Activated T-cell treated with anti-CD3 and anti-CD28 coated beads, Interleukin-2, amount 50 U/mL, for 24 hours (primary cell): ENCODE data around the gene DPP10.

Source experiments
- DNase-seq: peaks from one replicate; pipeline ENCODE4 v3.0.0-alpha.2; 2020
- H3K27ac Mint-ChIP-seq: 2 replicates; pipeline ENCODE4 v1.8.0; 2020; ENCODE audit warnings: mild to moderate bottlenecking, mixed read lengths
- H3K27me3 Mint-ChIP-seq: 2 replicates; pipeline ENCODE4 v1.8.0; 2020; ENCODE audit warnings: mixed read lengths
- H3K36me3 Mint-ChIP-seq: 2 replicates; pipeline ENCODE4 v1.8.0; 2020; ENCODE audit warnings: low read depth, mixed read lengths
- H3K4me1 Mint-ChIP-seq: 2 replicates; pipeline ENCODE4 v1.8.0; 2020; ENCODE audit warnings: low read depth, mixed read lengths
- H3K4me3 Mint-ChIP-seq: 2 replicates; pipeline ENCODE4 v1.8.0; 2020; ENCODE audit warnings: mild to moderate bottlenecking, moderate library complexity, mixed read lengths
- H3K9me3 Mint-ChIP-seq: 2 replicates; pipeline ENCODE4 v1.8.0; 2020; ENCODE audit warnings: mixed read lengths

Gene DPP10

DNA sequence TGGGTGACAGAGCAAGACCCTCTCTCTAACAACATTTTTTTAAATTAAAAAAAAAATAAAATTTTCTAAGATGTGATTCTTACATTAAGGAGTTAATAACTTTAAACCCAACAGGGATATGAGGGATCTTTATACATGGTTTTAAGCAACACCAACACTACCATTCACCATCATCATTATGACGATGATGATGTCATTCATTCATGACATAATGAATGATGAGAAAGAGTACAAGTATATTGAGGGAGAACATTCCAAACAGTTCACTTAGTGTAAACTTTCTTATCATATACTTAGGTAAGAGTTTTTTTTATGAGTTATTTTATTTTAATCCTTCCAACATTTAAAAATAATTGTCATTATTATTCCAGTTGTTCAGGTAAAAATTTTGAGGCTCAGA lies 863.3 kb downstream of the DPP10 start:
- H3K9me3 Mint-ChIP-seq: peaks cover 21% of the 10 kb centered on the region
- no peaks in the 10 kb centered on the region for H3K4me1 Mint-ChIP-seq
- no peak overlapping the region for H3K4me3 Mint-ChIP-seq
- H3K36me3 Mint-ChIP-seq: no peaks in the 10 kb centered on the region
- no peaks in the 10 kb centered on the region for H3K27me3 Mint-ChIP-seq
- no peak overlapping the region for H3K27ac Mint-ChIP-seq
- no peak for DNase-seq

DNA sequence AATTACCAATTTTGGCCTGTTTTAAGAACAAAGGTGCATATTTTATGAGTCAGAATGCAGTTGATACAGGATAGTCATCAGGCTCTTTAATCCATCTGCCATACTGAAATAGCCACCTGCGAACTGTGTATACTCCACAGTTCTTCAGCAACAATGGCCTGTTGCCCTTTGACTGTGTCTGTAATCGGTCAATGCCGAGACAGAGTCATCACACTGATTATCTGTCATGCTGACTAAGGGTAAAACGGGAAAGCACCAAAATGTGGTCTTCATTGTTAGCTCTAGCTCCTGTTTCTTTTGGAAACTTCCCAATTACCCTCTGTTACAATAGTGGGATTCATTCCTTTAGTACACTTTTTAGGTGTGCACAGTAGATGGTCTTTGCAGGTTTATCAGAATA lies 871.7 kb downstream of the DPP10 start:
- Mint-ChIP-seq H3K27ac (no peak overlapping the region), H3K27me3 (no peaks in the 10 kb centered on the region), H3K4me3 (no peak overlapping the region), H3K9me3 (peaks cover 7% of the 10 kb centered on the region), H3K36me3 (no peaks in the 10 kb centered on the region), H3K4me1 (no peaks in the 10 kb centered on the region)
- DNase-seq: no peak

DNA sequence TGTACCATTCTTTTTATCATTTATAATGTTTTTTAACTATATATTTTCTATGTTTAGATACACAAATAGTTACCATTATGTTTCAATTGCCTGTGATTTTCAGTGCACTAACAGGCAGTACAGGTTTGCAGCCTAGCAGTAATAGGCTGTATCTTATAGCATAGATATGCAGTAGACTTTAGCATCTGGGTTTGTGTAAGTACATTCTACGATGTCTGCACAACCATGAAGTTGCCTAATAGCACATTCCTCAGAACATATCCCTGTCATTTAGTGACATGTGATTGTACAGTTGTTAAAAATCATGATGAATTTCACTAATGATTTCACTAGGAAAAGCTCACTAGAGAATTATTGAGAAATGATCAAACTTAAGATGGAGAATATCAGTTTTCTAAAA lies 884.6 kb downstream of the DPP10 start:
- H3K36me3 Mint-ChIP-seq: no peaks in the 10 kb centered on the region

DNA sequence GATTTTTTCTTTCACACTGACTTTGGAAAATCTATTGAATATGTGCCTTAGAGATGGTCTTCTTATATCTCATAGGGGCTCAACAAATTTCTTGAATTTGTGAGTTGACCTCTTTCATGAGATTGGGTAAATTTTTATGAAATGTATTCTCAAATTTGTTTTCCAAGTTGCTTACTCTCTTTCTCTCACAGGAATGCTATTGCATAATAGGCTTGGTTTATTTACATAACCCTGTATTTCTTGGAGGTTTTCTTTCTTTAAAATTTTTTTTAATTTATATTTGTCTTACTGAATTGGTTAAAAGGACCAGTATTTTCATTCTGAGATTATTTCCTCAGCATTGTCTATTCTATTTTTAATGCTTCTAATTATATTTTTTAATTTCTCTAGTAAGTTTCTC lies 917.1 kb downstream of the DPP10 start:
- H3K4me3 Mint-ChIP-seq: no peak overlapping the region
- peaks cover 44% of the 10 kb centered on the region for H3K9me3 Mint-ChIP-seq

More for the DNA sequence above, 884.6 kb downstream of the DPP10 start:
- no peak overlapping the region for H3K4me3 Mint-ChIP-seq
- DNase-seq: no peak
- no peaks in the 10 kb centered on the region for H3K27me3 Mint-ChIP-seq
- H3K9me3 Mint-ChIP-seq: peaks cover 14% of the 10 kb centered on the region
- no peaks in the 10 kb centered on the region for H3K4me1 Mint-ChIP-seq
- no peak overlapping the region for H3K27ac Mint-ChIP-seq

DNA sequence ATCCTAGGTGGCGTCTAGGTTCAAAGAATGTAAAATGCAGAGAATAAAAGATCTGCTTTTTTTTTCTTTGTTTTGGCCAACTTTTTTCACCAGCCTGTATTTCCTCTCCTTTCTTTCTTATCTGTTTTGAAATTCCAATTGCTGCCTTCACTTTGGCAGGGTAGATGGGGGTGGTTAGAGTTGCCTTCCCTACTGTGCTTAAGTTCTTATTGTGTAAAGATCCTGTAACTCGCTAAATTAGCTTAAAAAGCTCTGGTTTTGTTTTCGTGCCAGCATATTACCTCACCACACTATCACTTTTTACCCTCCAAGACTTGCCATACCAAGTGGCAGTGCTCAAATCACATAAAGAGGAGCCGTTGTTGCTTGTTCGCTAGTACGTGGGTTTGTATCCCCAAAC lies 921.7 kb downstream of the DPP10 start:
- DNase-seq: no peak
- Mint-ChIP-seq H3K9me3 (peaks cover 14% of the 10 kb centered on the region), H3K4me1 (no peaks in the 10 kb centered on the region), H3K4me3 (no peak overlapping the region), H3K27ac (no peak overlapping the region), H3K36me3 (no peaks in the 10 kb centered on the region), H3K27me3 (no peaks in the 10 kb centered on the region)

More for the DNA sequence above, 917.1 kb downstream of the DPP10 start:
- DNase-seq: no peak
- Mint-ChIP-seq H3K27me3 (no peaks in the 10 kb centered on the region), H3K36me3 (no peaks in the 10 kb centered on the region), H3K27ac (no peak overlapping the region), H3K4me1 (no peaks in the 10 kb centered on the region)

DNA sequence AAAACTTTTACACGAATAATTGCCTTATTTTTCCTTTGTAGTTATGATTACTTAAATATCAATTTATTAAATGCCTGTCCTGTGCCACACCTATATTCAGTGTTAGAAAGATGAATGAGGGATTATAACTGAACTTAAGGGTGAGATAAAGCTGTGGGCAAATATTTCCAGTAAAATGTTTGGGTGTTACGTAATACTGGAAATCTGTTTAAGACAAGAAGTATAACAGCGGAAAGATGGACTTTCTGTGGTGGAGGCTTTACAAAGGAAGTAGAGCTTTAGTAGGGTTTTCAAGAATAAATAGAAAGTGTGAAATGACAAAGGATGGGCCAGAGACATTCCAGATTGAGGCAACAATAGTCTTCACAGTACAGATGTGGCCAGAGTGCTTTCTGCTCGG lies 927.0 kb downstream of the DPP10 start:
- no peaks in the 10 kb centered on the region for H3K4me1 Mint-ChIP-seq
- no peaks in the 10 kb centered on the region for H3K27me3 Mint-ChIP-seq
- no peak overlapping the region for H3K27ac Mint-ChIP-seq
- peaks cover 27% of the 10 kb centered on the region for H3K9me3 Mint-ChIP-seq
- DNase-seq: no peak
- H3K36me3 Mint-ChIP-seq: no peaks in the 10 kb centered on the region
- H3K4me3 Mint-ChIP-seq: no peak overlapping the region

DNA sequence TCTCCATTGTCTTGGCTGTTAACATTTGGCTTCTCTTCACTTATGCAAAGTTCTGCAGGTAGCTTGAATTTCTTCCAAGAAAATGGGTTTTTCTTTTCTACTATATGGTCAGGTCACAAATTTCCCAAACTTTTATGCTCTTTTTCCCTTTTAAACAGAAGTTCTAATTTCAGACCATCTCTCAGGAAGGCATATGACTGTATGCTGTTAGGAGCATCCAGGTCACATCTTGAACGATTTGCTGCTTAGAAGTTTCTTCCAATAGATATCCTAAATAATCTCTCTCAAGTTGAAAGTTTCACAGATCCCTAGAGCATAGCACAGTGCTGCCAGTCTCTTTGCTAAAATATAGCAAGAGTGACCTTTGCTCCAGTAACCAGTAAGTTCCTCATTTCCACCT lies 932.5 kb downstream of the DPP10 start:
- no peaks in the 10 kb centered on the region for H3K4me1 Mint-ChIP-seq
- H3K9me3 Mint-ChIP-seq: peaks cover 40% of the 10 kb centered on the region
- H3K36me3 Mint-ChIP-seq: no peaks in the 10 kb centered on the region
- H3K27ac Mint-ChIP-seq: no peak overlapping the region
- DNase-seq: no peak
- H3K27me3 Mint-ChIP-seq: no peaks in the 10 kb centered on the region
- no peak overlapping the region for H3K4me3 Mint-ChIP-seq

DNA sequence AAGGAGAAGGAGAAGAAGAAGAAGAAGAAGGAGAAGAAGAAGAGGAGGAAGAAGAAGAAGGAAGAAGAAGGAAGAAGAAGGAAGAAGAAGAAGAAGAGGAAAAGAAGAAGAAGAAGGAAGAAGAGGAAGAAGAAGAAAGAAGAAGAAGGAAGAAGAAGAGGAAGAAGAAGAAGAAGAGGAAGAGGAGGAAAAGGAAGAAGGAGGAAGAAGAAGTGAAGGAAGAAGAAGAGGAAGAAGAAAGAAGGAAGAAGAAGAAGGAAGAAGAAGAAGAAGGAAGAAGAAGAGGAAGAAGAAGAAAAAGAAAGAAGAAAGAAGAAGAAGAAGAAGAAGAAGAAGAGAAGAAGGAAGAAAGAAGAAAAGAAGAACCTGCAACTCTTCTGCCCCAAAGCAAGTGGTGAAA lies 942.0 kb downstream of the DPP10 start:
- DNase-seq: no peak
- Mint-ChIP-seq H3K27ac (no peak overlapping the region), H3K4me1 (no peaks in the 10 kb centered on the region), H3K9me3 (peaks cover 26% of the 10 kb centered on the region), H3K4me3 (no peak overlapping the region), H3K27me3 (no peaks in the 10 kb centered on the region), H3K36me3 (no peaks in the 10 kb centered on the region)

DNA sequence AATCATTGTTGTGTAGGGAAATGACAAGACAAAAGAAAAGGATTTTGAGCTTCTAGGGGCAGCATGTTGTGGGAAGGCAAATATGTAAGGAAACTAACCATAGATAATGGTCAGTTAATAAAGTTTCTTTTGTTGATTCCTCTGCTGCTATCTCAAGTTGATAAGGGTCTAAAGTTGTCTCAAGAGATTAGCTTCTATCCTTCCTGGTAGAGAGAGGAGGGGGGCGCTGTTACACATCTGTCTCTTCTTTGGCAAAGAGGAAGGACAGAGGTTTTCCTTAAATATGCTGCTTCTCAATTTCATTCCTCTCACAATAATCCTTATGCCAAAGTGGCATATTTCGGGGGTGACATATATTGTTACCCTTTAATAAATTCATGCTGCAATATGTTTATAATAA lies 944.0 kb downstream of the DPP10 start:
- Mint-ChIP-seq H3K27me3 (no peaks in the 10 kb centered on the region), H3K4me3 (no peak overlapping the region), H3K9me3 (peaks cover 20% of the 10 kb centered on the region), H3K36me3 (no peaks in the 10 kb centered on the region), H3K4me1 (no peaks in the 10 kb centered on the region), H3K27ac (no peak overlapping the region)
- no peak for DNase-seq

DNA sequence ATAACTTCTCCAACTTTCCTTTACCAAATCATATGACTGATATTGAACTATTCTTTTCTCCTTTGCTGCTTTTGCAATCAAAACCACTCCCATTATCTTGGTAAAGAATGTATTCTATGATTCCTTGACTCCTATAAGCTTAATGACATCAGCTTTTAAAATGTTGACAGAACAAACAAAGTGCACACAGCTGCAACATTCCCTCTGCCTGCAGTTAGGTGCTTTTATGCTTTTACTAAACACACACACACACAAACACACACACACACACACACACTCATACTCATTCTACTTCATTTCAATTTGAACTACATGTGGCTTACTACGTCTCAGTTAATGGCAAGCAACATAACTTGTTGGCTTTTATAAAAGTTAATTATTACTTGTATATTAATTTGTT lies 946.6 kb downstream of the DPP10 start:
- H3K36me3 Mint-ChIP-seq: no peaks in the 10 kb centered on the region
- no peak for DNase-seq
- H3K9me3 Mint-ChIP-seq: peaks cover 15% of the 10 kb centered on the region
- no peaks in the 10 kb centered on the region for H3K4me1 Mint-ChIP-seq
- no peaks in the 10 kb centered on the region for H3K27me3 Mint-ChIP-seq
- H3K4me3 Mint-ChIP-seq: no peak overlapping the region
- H3K27ac Mint-ChIP-seq: no peak overlapping the region

DNA sequence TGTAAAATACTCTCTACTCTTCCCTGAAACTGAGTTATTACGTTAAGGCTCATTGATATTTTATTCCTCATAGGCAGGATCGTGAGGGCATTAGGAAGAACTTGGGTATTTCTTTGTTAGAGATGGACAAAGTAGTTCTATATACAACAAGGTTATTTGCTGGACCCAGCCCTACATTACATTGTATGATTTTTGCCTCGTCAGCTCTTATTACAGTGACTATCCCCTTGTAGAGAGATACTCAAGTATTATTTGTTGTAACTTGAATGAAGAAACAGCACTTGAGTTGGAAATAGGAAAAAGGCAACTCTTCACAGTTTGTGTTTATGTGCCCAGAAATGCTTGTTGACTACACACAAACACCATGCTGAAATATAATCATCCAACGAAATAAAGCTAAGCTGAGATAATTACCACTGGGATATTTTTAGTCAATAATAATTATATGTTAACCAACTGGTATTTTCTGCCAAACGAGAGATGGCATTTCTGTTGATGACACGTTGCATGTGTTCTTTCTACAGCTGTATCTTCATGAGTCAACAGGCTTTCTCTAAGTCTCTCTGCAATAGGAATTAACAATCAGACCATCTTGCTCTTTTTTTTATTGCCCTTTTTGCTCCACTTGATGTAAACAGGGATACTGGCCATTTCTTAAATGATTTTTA lies 947.6 kb downstream of the DPP10 start:
- H3K27ac Mint-ChIP-seq: no peak overlapping the region
- H3K4me1 Mint-ChIP-seq: no peaks in the 10 kb centered on the region
- H3K27me3 Mint-ChIP-seq: no peaks in the 10 kb centered on the region
- H3K4me3 Mint-ChIP-seq: no peak overlapping the region
- no peak for DNase-seq
- H3K36me3 Mint-ChIP-seq: no peaks in the 10 kb centered on the region
- H3K9me3 Mint-ChIP-seq: peaks cover 13% of the 10 kb centered on the region

DNA sequence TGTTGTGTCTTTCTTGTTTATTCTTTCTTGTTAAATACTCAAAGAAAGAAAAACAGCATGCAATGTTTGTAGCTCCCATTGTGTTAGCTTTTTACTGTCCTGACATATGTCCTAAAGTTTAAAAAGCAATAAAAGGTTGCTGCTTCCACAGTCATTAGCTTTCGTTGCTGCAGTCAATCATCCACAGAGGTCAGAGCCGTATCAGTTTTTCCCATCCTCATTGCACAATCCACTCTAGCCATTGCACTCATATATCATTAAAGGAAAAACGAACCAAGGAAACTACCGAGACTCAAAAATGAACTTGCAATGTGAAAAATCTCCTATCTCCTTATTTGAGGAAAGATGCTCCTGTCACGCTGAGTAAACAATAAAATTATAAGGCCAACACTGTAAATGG lies 954.1 kb downstream of the DPP10 start:
- no peaks in the 10 kb centered on the region for H3K4me1 Mint-ChIP-seq
- H3K27ac Mint-ChIP-seq: no peak overlapping the region
- peaks cover 6% of the 10 kb centered on the region for H3K9me3 Mint-ChIP-seq
- no peak for DNase-seq
- H3K4me3 Mint-ChIP-seq: no peak overlapping the region
- no peaks in the 10 kb centered on the region for H3K36me3 Mint-ChIP-seq
- no peaks in the 10 kb centered on the region for H3K27me3 Mint-ChIP-seq

DNA sequence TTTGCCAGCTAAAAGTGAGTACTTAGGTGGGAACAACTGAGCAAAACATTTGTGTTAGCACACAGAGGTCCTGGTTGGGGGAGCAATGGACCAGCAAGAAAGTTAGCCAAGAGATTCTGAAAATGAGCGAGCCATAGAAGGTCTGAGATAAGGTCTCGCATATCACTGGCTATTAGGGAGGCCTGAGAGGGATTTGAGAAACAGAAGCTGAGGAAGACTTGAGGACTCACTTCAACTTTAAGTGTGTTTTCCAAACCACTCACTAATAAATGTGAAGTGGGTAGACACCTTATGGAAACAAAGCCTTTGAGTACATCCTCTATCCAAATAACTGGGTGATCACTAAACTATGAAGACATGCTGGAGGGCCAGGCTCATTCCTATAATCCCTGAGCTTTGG lies 958.5 kb downstream of the DPP10 start:
- H3K4me1 Mint-ChIP-seq: no peaks in the 10 kb centered on the region
- H3K27me3 Mint-ChIP-seq: no peaks in the 10 kb centered on the region
- H3K9me3 Mint-ChIP-seq: peaks cover 7% of the 10 kb centered on the region
- H3K4me3 Mint-ChIP-seq: no peak overlapping the region
- DNase-seq: no peak
- no peaks in the 10 kb centered on the region for H3K36me3 Mint-ChIP-seq
- H3K27ac Mint-ChIP-seq: no peak overlapping the region

DNA sequence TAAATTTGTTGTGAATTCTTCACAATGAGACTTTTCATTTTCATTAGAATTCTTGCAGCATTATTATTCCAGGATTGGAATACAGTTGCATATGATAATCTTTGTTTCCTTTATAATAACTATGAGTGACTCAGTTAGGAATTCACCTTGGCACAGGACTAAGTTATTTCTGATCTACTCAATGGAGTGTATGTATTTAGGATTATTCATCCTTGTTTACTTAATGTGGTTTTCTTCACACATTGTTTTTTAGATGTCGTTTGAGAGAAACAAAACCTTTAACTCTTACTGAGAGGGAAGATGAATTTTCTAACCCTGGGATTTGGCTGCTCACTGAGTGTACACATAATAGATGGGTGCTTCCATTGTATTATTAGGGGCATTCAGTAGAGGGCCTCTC lies 970.1 kb downstream of the DPP10 start:
- no peaks in the 10 kb centered on the region for H3K27me3 Mint-ChIP-seq
- H3K4me1 Mint-ChIP-seq: no peaks in the 10 kb centered on the region
- no peak for DNase-seq
- H3K9me3 Mint-ChIP-seq: peaks cover 37% of the 10 kb centered on the region
- H3K36me3 Mint-ChIP-seq: no peaks in the 10 kb centered on the region
- no peak overlapping the region for H3K27ac Mint-ChIP-seq
- H3K4me3 Mint-ChIP-seq: no peak overlapping the region

DNA sequence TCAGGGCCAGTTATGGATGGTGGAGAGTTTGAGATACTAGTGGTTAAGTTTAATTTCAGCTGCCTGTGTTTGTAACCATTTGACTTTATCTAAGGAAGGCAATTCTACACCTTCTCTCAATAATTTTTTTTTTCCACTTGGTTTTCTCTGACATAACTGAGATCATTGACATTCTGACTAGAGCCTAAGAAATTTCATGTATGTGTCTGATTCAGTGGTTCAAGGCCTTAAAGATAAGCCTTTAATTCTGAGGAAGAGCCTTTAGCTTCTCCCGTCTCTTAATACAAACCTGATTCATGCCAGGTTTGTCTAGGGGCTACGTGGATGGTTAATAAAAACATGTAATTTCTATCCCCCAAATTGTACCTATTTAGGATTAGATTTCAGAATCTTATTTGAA lies 971.4 kb downstream of the DPP10 start:
- no peaks in the 10 kb centered on the region for H3K36me3 Mint-ChIP-seq
- H3K9me3 Mint-ChIP-seq: peaks cover 36% of the 10 kb centered on the region
- no peak for DNase-seq
- H3K4me1 Mint-ChIP-seq: no peaks in the 10 kb centered on the region
- no peaks in the 10 kb centered on the region for H3K27me3 Mint-ChIP-seq
- no peak overlapping the region for H3K27ac Mint-ChIP-seq
- no peak overlapping the region for H3K4me3 Mint-ChIP-seq

DNA sequence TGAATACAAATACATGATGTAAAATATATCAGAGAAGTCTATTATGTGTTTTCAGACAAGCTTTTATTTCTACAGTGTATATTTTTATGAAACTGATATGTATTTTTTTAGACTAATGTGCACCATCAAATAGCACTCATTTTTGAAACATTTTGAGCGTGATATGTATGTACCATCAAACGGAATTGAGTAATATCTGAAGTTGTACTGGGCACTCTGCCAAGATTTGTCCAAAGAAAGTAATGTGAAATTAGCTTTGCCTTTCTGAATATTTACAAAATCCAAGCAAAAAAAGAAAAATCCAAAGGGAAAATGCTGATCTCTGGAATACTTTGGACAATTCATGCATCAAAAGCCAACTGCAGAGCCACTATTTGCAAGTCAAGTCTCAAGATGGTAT lies 972.0 kb downstream of the DPP10 start:
- no peak overlapping the region for H3K4me3 Mint-ChIP-seq
- peaks cover 36% of the 10 kb centered on the region for H3K9me3 Mint-ChIP-seq
- H3K4me1 Mint-ChIP-seq: no peaks in the 10 kb centered on the region
- H3K36me3 Mint-ChIP-seq: no peaks in the 10 kb centered on the region
- no peak overlapping the region for H3K27ac Mint-ChIP-seq
- DNase-seq: no peak
- no peaks in the 10 kb centered on the region for H3K27me3 Mint-ChIP-seq
